SK-N-SH (cell line): ENCODE measurements around the gene SERPINA9. TPM values are rescaled to one million over a fixed set of nuclear protein-coding genes. Genes with fewer than 3 reads are reported as not detected.

Source experiments
- CTCF ChIA-PET: fragments of 300-600, 350-600 bp; formaldehyde crosslinking; extraction: SDS; loops from one replicate; lab custom pipeline; 2021; lab: Yijun Ruan, JAX
- POLR2A ChIA-PET: fragments of 350-600 bp; sonication (Branson Sonifier 250); formaldehyde crosslinking; extraction: SDS; loops from one replicate; lab custom pipeline; 2020; ENCODE audit warnings: antibody characterized with exemption, inconsistent platforms; lab: Yijun Ruan, JAX
- DNase-seq: peaks from one replicate; pipeline ENCODE4 v3.0.0; 2012
- H2AFZ ChIP-seq: fragments of 200-600 bp; sonication (generic); 2 replicates; pipeline ENCODE4 v1.8.1; 2016; ENCODE audit warnings: antibody characterized with exemption, mild to moderate bottlenecking, low read depth
- H3F3A ChIP-seq: fragments of 200-600 bp; sonication (generic); replicated peaks from 2 replicates; pipeline ENCODE3; 2016; ENCODE audit warnings: antibody characterized with exemption, mild to moderate bottlenecking; ENCODE audit not compliant: insufficient read depth
- H3K27ac ChIP-seq, 2 experiments: fragments of 200-500 bp in 1 of 2; fragments of 200-600 bp in 1 of 2; sonication (Bioruptor generic) in 1 of 2; sonication (generic), shearing (Covaris generic) in 1 of 2; 2 replicates each; pipeline versions ENCODE4 v1.5.1 to v1.6.1; 2014 to 2016; ENCODE audit warnings: low read depth in 2 of 2, inconsistent platforms in 1 of 2, low read length in 1 of 2, mild to moderate bottlenecking in 1 of 2, mixed read lengths in 1 of 2
- H3K27me3 ChIP-seq: fragments of 200-600 bp; sonication (generic), shearing (Covaris generic); 2 replicates; pipeline ENCODE4 v1.6.1; 2016; ENCODE audit warnings: mixed run types; ENCODE audit not compliant: insufficient read depth
- H3K36me3 ChIP-seq, 2 experiments: fragments of 200-500 bp in 1 of 2; fragments of 200-600 bp in 1 of 2; sonication (Bioruptor generic) in 1 of 2; sonication (generic) in 1 of 2; replicated peaks in 1 of 2; 2 replicates each; pipeline versions ENCODE3 to v1.5.1; 2014 to 2016; ENCODE audit warnings: low read length in 1 of 2, mild to moderate bottlenecking in 1 of 2; ENCODE audit not compliant: insufficient read depth in 2 of 2, control insufficient read depth in 1 of 2
- H3K4me1 ChIP-seq, 2 experiments: fragments of 200-500 bp in 1 of 2; fragments of 200-600 bp in 1 of 2; sonication (Bioruptor generic) in 1 of 2; sonication (generic), shearing (Covaris generic) in 1 of 2; 2 replicates each; pipeline versions ENCODE4 v1.5.1 to v1.6.1; 2014 to 2016; ENCODE audit warnings: low read depth in 1 of 2, low read length in 1 of 2, mixed run types in 1 of 2; ENCODE audit not compliant: insufficient read depth in 2 of 2, control insufficient read depth in 1 of 2
- H3K4me2 ChIP-seq: fragments of 200-600 bp; sonication (generic), shearing (Covaris generic); 2 replicates; pipeline ENCODE4 v1.6.1; 2017; ENCODE audit warnings: mixed run types
- H3K4me3 ChIP-seq, 2 experiments: fragments of 200-500 bp in 1 of 2; fragments of 200-600 bp in 1 of 2; sonication (Bioruptor generic) in 1 of 2; sonication (generic), shearing (Covaris generic) in 1 of 2; 2 replicates each; pipeline versions ENCODE4 v1.5.1 to v1.8.1; 2014 to 2016; ENCODE audit warnings: low read depth in 2 of 2, inconsistent platforms in 1 of 2, low read length in 1 of 2, mild to moderate bottlenecking in 1 of 2, mixed read lengths in 1 of 2, moderate library complexity in 1 of 2
- H3K79me2 ChIP-seq: fragments of 200-600 bp; sonication (generic); 2 replicates; pipeline ENCODE4 v1.8.1; 2017; ENCODE audit warnings: mild to moderate bottlenecking; ENCODE audit not compliant: insufficient read depth
- H3K9ac ChIP-seq: fragments of 200-600 bp; sonication (generic); 2 replicates; pipeline ENCODE4 v1.6.1; 2017; ENCODE audit warnings: mixed run types
- H3K9me2 ChIP-seq: fragments of 200-600 bp; sonication (generic); 2 replicates; pipeline ENCODE4 v1.6.1; 2017; ENCODE audit warnings: mixed run types
- H3K9me3 ChIP-seq: fragments of 200-600 bp; sonication (generic); 2 replicates; pipeline ENCODE4 v1.6.1; 2017; ENCODE audit warnings: mixed run types, mild to moderate bottlenecking, moderate library complexity
- H4K20me1 ChIP-seq: fragments of 200-600 bp; sonication (generic); 2 replicates; pipeline ENCODE4 v1.6.1; 2017; ENCODE audit warnings: mild to moderate bottlenecking, mixed run types; ENCODE audit not compliant: insufficient read depth
- CHD2 ChIP-seq: fragments of 150-350 bp; IDR thresholded peaks from 2 replicates; pipeline ENCODE4 v1.6.1; 2018; ENCODE audit warnings: low read length; ENCODE audit not compliant: partially characterized antibody
- EP300 ChIP-seq, 2 experiments: IDR thresholded peaks; 2 replicates each; pipeline versions ENCODE4 v1.4.0 to v1.6.1; 2012; ENCODE audit warnings: borderline replicate concordance in 1 of 2, low read depth in 1 of 2, low read length in 1 of 2
- FOXJ3 ChIP-seq: sonication (generic); formaldehyde crosslinking; IDR thresholded peaks from 2 replicates; pipeline ENCODE4 v1.5.1; 2020; ENCODE audit warnings: mild to moderate bottlenecking, missing genetic modification reagents
- FOXM1 ChIP-seq: IDR thresholded peaks from 2 replicates; pipeline ENCODE4 v1.4.0; 2012; ENCODE audit warnings: low read depth, mild to moderate bottlenecking
- GATA2 ChIP-seq: sonication (generic); formaldehyde crosslinking; IDR thresholded peaks from 2 replicates; pipeline ENCODE4 v1.5.0; 2020; ENCODE audit warnings: mild to moderate bottlenecking, missing genetic modification reagents
- IRF3 ChIP-seq: fragments of 150-350 bp; IDR thresholded peaks from 2 replicates; pipeline ENCODE4 v1.6.1; 2016; ENCODE audit warnings: mild to moderate bottlenecking, low read depth, low read length
- MEF2A ChIP-seq: IDR thresholded peaks from 2 replicates; pipeline ENCODE4 v1.4.0; 2012; ENCODE audit warnings: low read depth, borderline replicate concordance
- POLR2AphosphoS5 ChIP-seq: IDR thresholded peaks from 2 replicates; pipeline ENCODE4 v1.6.1; 2012; ENCODE audit warnings: low read depth, low read length
- REST ChIP-seq: IDR thresholded peaks from 2 replicates; pipeline ENCODE4 v1.6.1; 2012; ENCODE audit warnings: mild to moderate bottlenecking, low read depth, low read length, moderate library complexity
- SIN3A ChIP-seq: IDR thresholded peaks from 2 replicates; pipeline ENCODE4 v1.6.1; 2012; ENCODE audit warnings: low read depth, mild to moderate bottlenecking, low read length, moderate library complexity, borderline replicate concordance
- YY1 ChIP-seq: IDR thresholded peaks from 2 replicates; pipeline ENCODE4 v1.4.0; 2012; ENCODE audit warnings: low read depth, mild to moderate bottlenecking
- WGBS: methylation state at CpG from one replicate; pipeline ENCODE4 v1.1.6; 2017; ENCODE audit warnings: low lambda C conversion rate; 5-methylcytosine and 5-hydroxymethylcytosine counted together
- polyA plus RNA-seq, 3 experiments: library from polyadenylated mRNA; depleted of rRNA; stranded (reverse); fragments of >200 nt; gene quantifications; 2 replicates each; pipeline ENCODE4 v1.2.3, GENCODE V29; 2012
- TF ChIP-seq, protein P1 (sequence below): IDR thresholded peaks from 2 replicates; pipeline ENCODE4 v1.4.0; 2012; ENCODE audit warnings: low read depth
- TF ChIP-seq, protein P2 (sequence below): IDR thresholded peaks from 2 replicates; pipeline ENCODE4 v1.4.0; 2012; ENCODE audit warnings: low read depth, borderline replicate concordance

Gene SERPINA9
- polyA plus RNA-seq, 1 of the 3 experiments (the other 2 are of a cell fraction) = not detected

- TF ChIP-seq IRF3 = no peak
- TF ChIP-seq POLR2AphosphoS5 = no peak
- TF ChIP-seq REST = no peak
- no peak for TF ChIP-seq SIN3A
- no peak for TF ChIP-seq GATA2 (CRISPR knock-in tag)
- TF ChIP-seq FOXJ3 (CRISPR knock-in tag) = no peak
- no peak for TF ChIP-seq MEF2A
Measured at GRCh38 chr14:94439453-94440057, 36.4 kb downstream of the SERPINA9 start (continued).

DNA sequence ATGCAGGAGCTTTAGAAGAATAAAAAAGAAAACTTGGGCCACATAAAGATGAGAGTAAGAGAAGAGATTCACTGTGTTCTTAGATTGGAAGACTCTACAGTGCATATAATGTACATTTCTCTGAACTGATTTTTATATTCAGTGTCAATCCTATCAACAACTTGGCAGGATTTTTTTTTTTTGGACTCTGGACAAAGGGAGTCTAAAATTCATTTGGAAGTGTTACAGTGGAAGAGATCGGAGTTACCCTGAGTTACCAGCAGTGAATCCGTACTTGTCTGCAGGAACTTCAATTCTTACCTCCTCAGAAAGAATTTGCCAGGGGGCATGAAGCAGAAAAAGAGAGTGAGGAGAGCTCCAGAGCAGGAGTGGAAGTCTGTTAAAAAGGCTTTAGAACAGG is 47.4 kb downstream of the SERPINA9 start:
- ChIA-PET CTCF (interaction anchor here (1.5 kb wide), 1 partner anchor 57 kb away, joined by 10 read pairs; no protein-coding TSS in a partner anchor), POLR2A (no interaction called here)
- no peak overlapping the region for H2AFZ ChIP-seq
- H3K79me2 ChIP-seq = no peaks in the 10 kb centered on the region
- peaks cover 6% of the 10 kb centered on the region; the same call in 1 of the 2 replicates for H3K27me3 ChIP-seq
- DNase-seq = no peak
- H3F3A ChIP-seq = no peaks in the 10 kb centered on the region
- H3K9ac ChIP-seq = no peak overlapping the region
- H3K9me2 ChIP-seq = no peaks in the 10 kb centered on the region
- no peaks in the 10 kb centered on the region for H3K4me1 ChIP-seq
- no peak overlapping the region for H3K4me2 ChIP-seq
- TF ChIP-seq, protein P1, sequence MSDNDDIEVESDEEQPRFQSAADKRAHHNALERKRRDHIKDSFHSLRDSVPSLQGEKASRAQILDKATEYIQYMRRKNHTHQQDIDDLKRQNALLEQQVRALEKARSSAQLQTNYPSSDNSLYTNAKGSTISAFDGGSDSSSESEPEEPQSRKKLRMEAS = no peak
- TF ChIP-seq YY1 = no peak
- TF ChIP-seq CHD2 = no peak
- TF ChIP-seq FOXM1 = no peak
- no peak for TF ChIP-seq EP300 (IDR thresholded peaks at IDR 0.05; ENCODE audit: borderline replicate concordance in 1 of 2, low read depth in 1 of 2, low read length in 1 of 2)
- TF ChIP-seq, protein P2, sequence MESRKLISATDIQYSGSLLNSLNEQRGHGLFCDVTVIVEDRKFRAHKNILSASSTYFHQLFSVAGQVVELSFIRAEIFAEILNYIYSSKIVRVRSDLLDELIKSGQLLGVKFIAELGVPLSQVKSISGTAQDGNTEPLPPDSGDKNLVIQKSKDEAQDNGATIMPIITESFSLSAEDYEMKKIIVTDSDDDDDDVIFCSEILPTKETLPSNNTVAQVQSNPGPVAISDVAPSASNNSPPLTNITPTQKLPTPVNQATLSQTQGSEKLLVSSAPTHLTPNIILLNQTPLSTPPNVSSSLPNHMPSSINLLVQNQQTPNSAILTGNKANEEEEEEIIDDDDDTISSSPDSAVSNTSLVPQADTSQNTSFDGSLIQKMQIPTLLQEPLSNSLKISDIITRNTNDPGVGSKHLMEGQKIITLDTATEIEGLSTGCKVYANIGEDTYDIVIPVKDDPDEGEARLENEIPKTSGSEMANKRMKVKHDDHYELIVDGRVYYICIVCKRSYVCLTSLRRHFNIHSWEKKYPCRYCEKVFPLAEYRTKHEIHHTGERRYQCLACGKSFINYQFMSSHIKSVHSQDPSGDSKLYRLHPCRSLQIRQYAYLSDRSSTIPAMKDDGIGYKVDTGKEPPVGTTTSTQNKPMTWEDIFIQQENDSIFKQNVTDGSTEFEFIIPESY = no peak
- H3K9me3 ChIP-seq = no peaks in the 10 kb centered on the region
- no peak overlapping the region for H3K27ac ChIP-seq
- WGBS = 6% methylated on average over 2 of the region's 2 CpGs
- H4K20me1 ChIP-seq = no peaks in the 10 kb centered on the region
- no peak overlapping the region for H3K4me3 ChIP-seq
- no peaks in the 10 kb centered on the region for H3K36me3 ChIP-seq
